Erythroblast (primary cell): ENCODE results near the gene ACTL6B.

Source experiments
- GATA1 ChIP-seq: IDR thresholded peaks from 2 replicates; pipeline ENCODE4 v1.6.1; 2011; ENCODE audit warnings: low read depth, mild to moderate bottlenecking, control low read depth, low read length, moderate library complexity
- POLR2A ChIP-seq: IDR thresholded peaks from 2 replicates; pipeline ENCODE4 v1.6.1; 2011; ENCODE audit warnings: mild to moderate bottlenecking, low read length

DNA sequence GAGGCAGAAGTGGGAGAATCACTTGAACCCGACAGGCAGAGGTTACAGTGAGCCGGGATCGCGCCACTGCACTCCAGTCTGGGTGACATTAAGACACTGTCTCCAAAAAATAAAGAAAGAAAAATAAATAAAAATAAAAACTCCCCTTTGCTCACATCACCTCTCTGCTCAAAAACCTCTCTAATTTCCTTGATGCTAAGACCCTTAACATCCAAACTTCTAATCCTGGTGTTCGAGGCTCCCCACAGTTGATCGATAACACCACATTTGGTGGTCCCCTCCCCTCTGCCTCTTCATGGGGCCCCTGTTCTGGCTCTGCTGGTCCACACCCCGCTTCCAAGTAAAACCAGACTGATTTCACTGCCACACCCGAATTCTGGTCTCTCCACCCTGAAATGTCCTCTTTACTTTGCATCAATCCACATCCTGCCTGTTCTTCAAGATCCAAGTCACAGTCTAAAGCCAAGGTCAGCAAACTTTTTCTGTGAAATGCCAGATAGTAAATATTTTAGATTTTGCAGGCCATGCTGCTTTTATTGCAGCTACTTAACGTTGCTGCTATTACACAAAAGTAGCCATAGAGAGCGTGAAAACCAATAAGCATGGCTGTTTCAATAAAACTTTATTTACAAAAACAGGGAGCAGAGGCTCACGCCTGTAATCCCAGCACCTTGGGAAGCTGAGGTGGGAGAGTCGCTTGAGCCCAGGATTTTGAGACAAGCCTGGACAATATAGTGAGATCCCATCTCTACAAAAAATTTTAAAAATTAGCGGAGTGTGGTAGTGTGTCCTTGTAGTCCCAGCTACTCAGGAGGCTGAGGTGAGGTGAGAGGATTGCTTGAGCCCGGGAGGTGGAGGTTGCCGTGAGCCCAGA is 32.1 kb downstream of the ACTL6B start:
- TF ChIP-seq POLR2A = no peak
- TF ChIP-seq GATA1 = no peak
